H9 (cell line): ENCODE measurements around the gene UQCC3. TPM values are rescaled to one million over a fixed set of nuclear protein-coding genes. Genes with fewer than 3 reads are reported as not detected.

Experiments
- DNase-seq: peaks from one replicate; pipeline ENCODE4 v3.0.0-alpha.2; 2017
- H2AFZ ChIP-seq: one replicate; pipeline ENCODE4 v1.6.1; 2013; ENCODE audit warnings: mild to moderate bottlenecking, low read length, control low read depth, moderate library complexity
- H2AK5ac ChIP-seq: 2 replicates; pipeline ENCODE4 v1.6.1; 2013; ENCODE audit warnings: low read length, control low read depth, mixed read lengths; ENCODE audit not compliant: insufficient read length
- H2BK120ac ChIP-seq: one replicate; pipeline ENCODE4 v1.6.1; 2013; ENCODE audit warnings: low read depth, mild to moderate bottlenecking, low read length, control low read depth, inconsistent platforms; ENCODE audit not compliant: poor library complexity, severe bottlenecking
- H2BK12ac ChIP-seq: 2 replicates; pipeline ENCODE4 v1.6.1; 2013; ENCODE audit warnings: low read length, control low read depth, mixed read lengths, low read depth; ENCODE audit not compliant: insufficient read length
- H2BK15ac ChIP-seq: 2 replicates; pipeline ENCODE4 v1.6.1; 2013; ENCODE audit warnings: low read depth, low read length, control low read depth
- H2BK20ac ChIP-seq: one replicate; pipeline ENCODE4 v1.6.1; 2013; ENCODE audit warnings: low read depth, mild to moderate bottlenecking, low read length, control low read depth, inconsistent platforms; ENCODE audit not compliant: poor library complexity, severe bottlenecking
- H2BK5ac ChIP-seq: 2 replicates; pipeline ENCODE4 v1.6.1; 2013; ENCODE audit warnings: low read length, control low read depth, mixed read lengths; ENCODE audit not compliant: insufficient read length
- H3K14ac ChIP-seq: 2 replicates; pipeline ENCODE4 v1.6.1; 2013; ENCODE audit warnings: low read length, control low read depth; ENCODE audit not compliant: insufficient read depth
- H3K18ac ChIP-seq: 2 replicates; pipeline ENCODE4 v1.6.1; 2013; ENCODE audit warnings: low read depth, mild to moderate bottlenecking, mixed read lengths, low read length, control low read depth; ENCODE audit not compliant: insufficient read length
- H3K23ac ChIP-seq: 2 replicates; pipeline ENCODE4 v1.6.1; 2013; ENCODE audit warnings: low read length, control low read depth, mixed read lengths, low read depth; ENCODE audit not compliant: insufficient read length
- H3K23me2 ChIP-seq: 2 replicates; pipeline ENCODE4 v1.6.1; 2013; ENCODE audit warnings: low read depth, mild to moderate bottlenecking, mixed read lengths, low read length, control low read depth; ENCODE audit not compliant: insufficient read length, poor library complexity, severe bottlenecking
- H3K27ac ChIP-seq: 2 replicates; pipeline ENCODE4 v1.5.1; 2013; ENCODE audit warnings: low read length, control low read depth, mixed read lengths, low read depth; ENCODE audit not compliant: insufficient read length
- H3K27me3 ChIP-seq: 2 replicates; pipeline ENCODE4 v1.6.1; 2013; ENCODE audit warnings: low read length, control low read depth, inconsistent platforms; ENCODE audit not compliant: insufficient read depth
- H3K4ac ChIP-seq: 2 replicates; pipeline ENCODE4 v1.6.1; 2013; ENCODE audit warnings: low read depth, mild to moderate bottlenecking, control low read depth, inconsistent platforms, low read length, moderate library complexity
- H3K4me1 ChIP-seq: 2 replicates; pipeline ENCODE4 v1.6.1; 2013; ENCODE audit warnings: low read length, control low read depth, inconsistent platforms; ENCODE audit not compliant: insufficient read depth
- H3K4me2 ChIP-seq: 2 replicates; pipeline ENCODE4 v1.6.1; 2013; ENCODE audit warnings: low read length, control low read depth, mixed read lengths; ENCODE audit not compliant: insufficient read length, insufficient read depth
- H3K56ac ChIP-seq: 2 replicates; pipeline ENCODE4 v1.6.1; 2013; ENCODE audit warnings: low read depth, mild to moderate bottlenecking, mixed read lengths, low read length, control low read depth; ENCODE audit not compliant: insufficient read length
- H3K79me1 ChIP-seq: 2 replicates; pipeline ENCODE4 v1.6.1; 2013; ENCODE audit warnings: low read depth, mild to moderate bottlenecking, moderate library complexity, low read length, control low read depth, inconsistent platforms; ENCODE audit not compliant: insufficient read depth, poor library complexity, severe bottlenecking
- H3K79me2 ChIP-seq: 2 replicates; pipeline ENCODE4 v1.6.1; 2013; ENCODE audit warnings: low read length, control low read depth, inconsistent platforms; ENCODE audit not compliant: insufficient read depth
- H3K9ac ChIP-seq: 2 replicates; pipeline ENCODE4 v1.6.1; 2013; ENCODE audit warnings: low read length, control low read depth, mixed read lengths; ENCODE audit not compliant: insufficient read length; ENCODE audit errors: extremely low read depth
- H3K9me3 ChIP-seq: one replicate; pipeline ENCODE4 v1.6.1; 2013; ENCODE audit warnings: low read depth, low read length, inconsistent platforms; ENCODE audit not compliant: control insufficient read depth
- H3T11ph ChIP-seq: one replicate; pipeline ENCODE4 v1.6.1; 2013; ENCODE audit warnings: mild to moderate bottlenecking, low read length, control low read depth, inconsistent platforms
- H4K20me1 ChIP-seq: one replicate; pipeline ENCODE4 v1.6.1; 2013; ENCODE audit not compliant: control insufficient read depth, insufficient read length, insufficient read depth
- H4K5ac ChIP-seq: 2 replicates; pipeline ENCODE4 v1.6.1; 2013; ENCODE audit warnings: low read depth, mild to moderate bottlenecking, mixed read lengths, low read length, control low read depth; ENCODE audit not compliant: insufficient read length
- H4K8ac ChIP-seq: replicated peaks from 2 replicates; pipeline ENCODE4 v1.6.1; 2013; ENCODE audit warnings: low read length, control low read depth, mixed read lengths, low read depth; ENCODE audit not compliant: insufficient read length
- H4K91ac ChIP-seq: 2 replicates; pipeline ENCODE4 v1.6.1; 2013; ENCODE audit warnings: low read depth, mild to moderate bottlenecking, moderate library complexity, mixed read lengths, low read length, control low read depth; ENCODE audit not compliant: insufficient read length
- H3K27ac Mint-ChIP-seq, 3 experiments: 2 replicates in 2 of 3; 3 replicates in 1 of 3; pipeline ENCODE4 v1.8.0; 2020 to 2021; ENCODE audit warnings: mixed read lengths in 3 of 3, mild to moderate bottlenecking in 1 of 3, moderate library complexity in 1 of 3
- H3K27me3 Mint-ChIP-seq: 2 replicates; pipeline ENCODE4 v1.8.0; 2021; ENCODE audit warnings: low read depth, mild to moderate bottlenecking, moderate library complexity, mixed read lengths
- H3K36me3 Mint-ChIP-seq, 3 experiments: 2 replicates in 2 of 3; 3 replicates in 1 of 3; pipeline ENCODE4 v1.8.0; 2020 to 2021; ENCODE audit warnings: low read depth in 3 of 3, mixed read lengths in 3 of 3; ENCODE audit not compliant: insufficient read depth in 1 of 3
- H3K4me1 Mint-ChIP-seq, 2 experiments: 2 replicates each; pipeline ENCODE4 v1.8.0; 2020; ENCODE audit warnings: mixed read lengths in 2 of 2
- H3K4me3 Mint-ChIP-seq, 2 experiments: 2 replicates in 1 of 2; 3 replicates in 1 of 2; pipeline ENCODE4 v1.8.0; 2020 to 2021; ENCODE audit warnings: mild to moderate bottlenecking in 2 of 2, mixed read lengths in 2 of 2, moderate library complexity in 1 of 2
- H3K9me3 Mint-ChIP-seq, 2 experiments: 2 replicates in 1 of 2; 3 replicates in 1 of 2; pipeline ENCODE4 v1.8.0; 2020; ENCODE audit warnings: mild to moderate bottlenecking in 2 of 2, mixed read lengths in 2 of 2, moderate library complexity in 1 of 2
- WGBS: extraction: QIAGEN DNeasy Blood & Tissue Kit; methylation state at CpG from one replicate; pipeline ENCODE4 v1.1.7; 2013; ENCODE audit warnings: missing lambda C conversion rate, low lambda C conversion rate, mixed read lengths; ENCODE audit not compliant: insufficient read length; ENCODE audit errors: extremely low coverage; 5-methylcytosine and 5-hydroxymethylcytosine counted together
- total RNA-seq: library from RNA; stranded (reverse); gene quantifications from 2 replicates; pipeline ENCODE4 v1.2.1, GENCODE V29; 2021
- TF ChIP-seq, protein P1 (sequence below): fragments of 200-600 bp; sonication (generic); conservative IDR thresholded peaks from 3 replicates; pipeline ENCODE4 v1.8.0; 2021; ENCODE audit warnings: antibody characterized with exemption, mild to moderate bottlenecking

UQCC3 gene
- total RNA-seq, 1 experiment from 2014 or later, result 11.1 TPM

- Histone ChIP-seq H3K4me2 (no peak overlapping the region), H3K79me2 (peaks cover 23% of the 10 kb centered on the region), H4K91ac (no peak overlapping the region), H3K23ac (no peak overlapping the region), H2BK15ac (no peak overlapping the region), H4K20me1 (no peaks in the 10 kb centered on the region), H3K4ac (no peak overlapping the region), H4K5ac (no peak overlapping the region), H3T11ph (no peak overlapping the region), H3K56ac (no peak overlapping the region), H3K79me1 (peaks cover 6% of the 10 kb centered on the region), H2BK5ac (no peak overlapping the region), H2AFZ (no peak overlapping the region), H3K4me1 (no peaks in the 10 kb centered on the region), H3K27ac (no peak overlapping the region), H2BK12ac (no peak overlapping the region), H4K8ac (no peak overlapping the region), H2BK120ac (no peak overlapping the region), H3K14ac (no peak overlapping the region), H3K9ac (no peak overlapping the region), H3K23me2 (peaks cover 10% of the 10 kb centered on the region), H2AK5ac (no peak overlapping the region), H2BK20ac (no peak overlapping the region), H3K27me3 (no peaks in the 10 kb centered on the region), H3K9me3 (no peaks in the 10 kb centered on the region), H3K18ac (no peak overlapping the region)
- WGBS, result no CpG with 5 or more reads among the region's 7 CpGs
- no peaks in the 10 kb centered on the region for H3K27me3 Mint-ChIP-seq
- no peaks in the 10 kb centered on the region for H3K9me3 Mint-ChIP-seq
- H3K4me3 Mint-ChIP-seq, result no peak overlapping the region
- H3K36me3 Mint-ChIP-seq, result peaks cover 61 to 87% (median 86%) of the 10 kb centered on the region in 3 experiments
- TF ChIP-seq, protein P1, sequence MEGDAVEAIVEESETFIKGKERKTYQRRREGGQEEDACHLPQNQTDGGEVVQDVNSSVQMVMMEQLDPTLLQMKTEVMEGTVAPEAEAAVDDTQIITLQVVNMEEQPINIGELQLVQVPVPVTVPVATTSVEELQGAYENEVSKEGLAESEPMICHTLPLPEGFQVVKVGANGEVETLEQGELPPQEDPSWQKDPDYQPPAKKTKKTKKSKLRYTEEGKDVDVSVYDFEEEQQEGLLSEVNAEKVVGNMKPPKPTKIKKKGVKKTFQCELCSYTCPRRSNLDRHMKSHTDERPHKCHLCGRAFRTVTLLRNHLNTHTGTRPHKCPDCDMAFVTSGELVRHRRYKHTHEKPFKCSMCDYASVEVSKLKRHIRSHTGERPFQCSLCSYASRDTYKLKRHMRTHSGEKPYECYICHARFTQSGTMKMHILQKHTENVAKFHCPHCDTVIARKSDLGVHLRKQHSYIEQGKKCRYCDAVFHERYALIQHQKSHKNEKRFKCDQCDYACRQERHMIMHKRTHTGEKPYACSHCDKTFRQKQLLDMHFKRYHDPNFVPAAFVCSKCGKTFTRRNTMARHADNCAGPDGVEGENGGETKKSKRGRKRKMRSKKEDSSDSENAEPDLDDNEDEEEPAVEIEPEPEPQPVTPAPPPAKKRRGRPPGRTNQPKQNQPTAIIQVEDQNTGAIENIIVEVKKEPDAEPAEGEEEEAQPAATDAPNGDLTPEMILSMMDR, result peak; percentile 41; the same call in 2 of the 3 replicates
- peak overlapping the region in 2 of 3 experiments; percentile 18 to 91; a peak in 2 of 7 replicates for H3K27ac Mint-ChIP-seq
- DNase-seq, result no peak
- H3K4me1 Mint-ChIP-seq, result peaks cover 17 to 23% of the 10 kb centered on the region in 2 experiments
Measured at GRCh38 chr11:62721994-62722393, 50.5 kb downstream of the UQCC3 start.

Other genes with a start within 250 kb of the UQCC3 start
- gene AHNAK, start 124.9 kb upstream of the UQCC3 start, total RNA-seq, result 13.9 and 15.2 TPM in 2 replicates
- gene EEF1G, start 97.8 kb upstream of the UQCC3 start, total RNA-seq, result 1,790 and 1,800 TPM in 2 replicates
- 20.7 and 24.9 TPM in 2 replicates for gene TUT1, start 80.2 kb upstream of the UQCC3 start, total RNA-seq
- gene MTA2, start 69.8 kb upstream of the UQCC3 start, total RNA-seq, result 143 and 149 TPM in 2 replicates
- 35.3 and 40.6 TPM in 2 replicates for gene EML3, start 58.9 kb upstream of the UQCC3 start, total RNA-seq
- 0.79 and 1.0 TPM in 2 replicates for gene ROM1, start 58.4 kb upstream of the UQCC3 start, total RNA-seq
- 30.6 and 30.8 TPM in 2 replicates for gene B3GAT3, start 49.7 kb upstream of the UQCC3 start, total RNA-seq
- 387 TPM in 2 replicates for gene GANAB, start 25.1 kb upstream of the UQCC3 start, total RNA-seq
- gene INTS5, start 18.4 kb upstream of the UQCC3 start, total RNA-seq, result 40.0 and 41.6 TPM in 2 replicates
- gene C11orf98, start 6.5 kb upstream of the UQCC3 start, total RNA-seq, result 139 and 150 TPM in 2 replicates
- gene CSKMT, start 6.4 kb upstream of the UQCC3 start, total RNA-seq, result 49.2 and 51.5 TPM in 2 replicates
- 9.1 and 10.4 TPM in 2 replicates for gene LBHD1, start 594 bp downstream of the UQCC3 start, total RNA-seq
- 110 and 118 TPM in 2 replicates for gene UBXN1, start 7.4 kb downstream of the UQCC3 start, total RNA-seq
- 0.59 and 0.79 TPM in 2 replicates for gene LRRN4CL, start 17.9 kb downstream of the UQCC3 start, total RNA-seq
- gene BSCL2, start 35.8 kb downstream of the UQCC3 start, total RNA-seq, result 68.4 and 77.4 TPM in 2 replicates
- 3.2 and 3.4 TPM in 2 replicates for gene GNG3, start 36.0 kb downstream of the UQCC3 start, total RNA-seq
- 40.6 and 43.5 TPM in 2 replicates for gene HNRNPUL2, start 55.8 kb downstream of the UQCC3 start, total RNA-seq
- 31.6 and 33.4 TPM in 2 replicates for gene TTC9C, start 56.8 kb downstream of the UQCC3 start, total RNA-seq
- gene ZBTB3, start 82.5 kb downstream of the UQCC3 start, total RNA-seq, result 39.7 and 43.4 TPM in 2 replicates
- gene POLR2G, start 89.9 kb downstream of the UQCC3 start, total RNA-seq, result 126 and 129 TPM in 2 replicates
- gene TAF6L, start 99.7 kb downstream of the UQCC3 start, total RNA-seq, result 37.7 and 44.2 TPM in 2 replicates
- 25.0 and 25.5 TPM in 2 replicates for gene TMEM179B, start 115.7 kb downstream of the UQCC3 start, total RNA-seq
- gene TMEM223, start 120.3 kb downstream of the UQCC3 start, total RNA-seq, result 21.7 and 22.2 TPM in 2 replicates
- 65.5 and 69.0 TPM in 2 replicates for gene NXF1, start 133.8 kb downstream of the UQCC3 start, total RNA-seq
- 33.5 and 34.7 TPM in 2 replicates for gene STX5, start 160.4 kb downstream of the UQCC3 start, total RNA-seq
- gene TEX54, start 161.2 kb downstream of the UQCC3 start, total RNA-seq, result 0.53 and 1.2 TPM in 2 replicates
- gene WDR74, start 167.9 kb downstream of the UQCC3 start, total RNA-seq, result 121 and 124 TPM in 2 replicates
- 289 and 290 TPM in 2 replicates for gene SLC3A2, start 209.2 kb downstream of the UQCC3 start, total RNA-seq
- not detected in 2 replicates for gene CHRM1, start 249.7 kb downstream of the UQCC3 start, total RNA-seq